Fibroblast of peridontal ligament (primary cell): ENCODE measurements around the gene ADAMTS7.
"Not testable (repeated sequence)": the region's sequence is repeated elsewhere in the genome, so short reads cannot be mapped to it uniquely, and the experiment has no call there.

ENCODE experiments used
- DNase-seq: peaks from one replicate; pipeline ENCODE4 v3.0.0-alpha.2; 2010; ENCODE audit errors: extremely low read depth

Gene ADAMTS7

DNA sequence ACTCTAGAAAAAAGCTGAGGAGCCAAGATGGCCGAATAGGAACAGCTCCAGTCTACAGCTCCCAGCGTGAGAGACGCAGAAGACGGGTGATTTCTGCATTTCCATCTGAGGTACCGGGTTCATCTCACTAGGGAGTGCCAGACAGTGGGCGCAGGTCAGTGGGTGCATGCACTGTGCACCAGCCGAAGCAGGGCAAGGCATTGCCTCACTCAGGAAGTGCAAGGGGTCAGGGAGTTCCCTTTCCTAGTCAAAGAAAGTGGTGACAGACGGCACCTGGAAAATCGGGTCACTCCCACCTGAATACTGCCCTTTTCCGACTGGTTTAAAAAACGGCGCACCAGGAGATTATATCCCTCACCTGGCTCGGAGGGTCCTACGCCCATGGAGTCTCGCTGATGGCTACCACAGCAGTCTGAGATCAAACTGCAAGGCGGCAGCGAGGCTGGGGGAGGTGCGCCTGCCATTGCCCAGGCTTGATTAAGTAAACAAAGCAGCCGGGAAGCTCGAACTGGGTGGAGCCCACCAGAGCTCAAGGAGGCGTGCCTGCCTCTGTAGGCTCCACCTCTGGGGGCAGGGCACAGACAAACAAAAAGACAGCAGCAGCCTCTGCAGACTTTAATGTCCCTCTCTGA lies 91.3 kb downstream of the ADAMTS7 start:
- not testable (repeated sequence) for DNase-seq

DNA sequence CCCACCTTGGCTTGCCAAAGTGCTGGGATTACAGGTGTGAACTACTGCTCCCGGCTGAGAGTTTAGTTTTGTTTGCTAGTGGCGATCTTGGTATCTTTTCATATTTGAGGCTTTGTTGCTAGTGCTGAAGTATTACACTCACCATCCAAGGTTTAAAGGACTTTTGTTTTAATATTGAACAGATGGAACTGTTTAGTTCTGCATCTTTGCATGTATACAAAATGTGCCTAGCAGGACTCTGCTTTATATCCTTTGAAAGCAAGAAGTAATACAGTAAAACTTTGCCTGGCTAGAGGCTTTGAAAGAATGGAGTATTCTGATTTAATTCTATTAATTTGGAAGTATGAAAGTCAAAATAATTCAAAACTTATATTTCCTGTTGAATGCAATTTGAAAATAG lies 92.4 kb downstream of the ADAMTS7 start:
- peak; percentile 30 for DNase-seq

DNA sequence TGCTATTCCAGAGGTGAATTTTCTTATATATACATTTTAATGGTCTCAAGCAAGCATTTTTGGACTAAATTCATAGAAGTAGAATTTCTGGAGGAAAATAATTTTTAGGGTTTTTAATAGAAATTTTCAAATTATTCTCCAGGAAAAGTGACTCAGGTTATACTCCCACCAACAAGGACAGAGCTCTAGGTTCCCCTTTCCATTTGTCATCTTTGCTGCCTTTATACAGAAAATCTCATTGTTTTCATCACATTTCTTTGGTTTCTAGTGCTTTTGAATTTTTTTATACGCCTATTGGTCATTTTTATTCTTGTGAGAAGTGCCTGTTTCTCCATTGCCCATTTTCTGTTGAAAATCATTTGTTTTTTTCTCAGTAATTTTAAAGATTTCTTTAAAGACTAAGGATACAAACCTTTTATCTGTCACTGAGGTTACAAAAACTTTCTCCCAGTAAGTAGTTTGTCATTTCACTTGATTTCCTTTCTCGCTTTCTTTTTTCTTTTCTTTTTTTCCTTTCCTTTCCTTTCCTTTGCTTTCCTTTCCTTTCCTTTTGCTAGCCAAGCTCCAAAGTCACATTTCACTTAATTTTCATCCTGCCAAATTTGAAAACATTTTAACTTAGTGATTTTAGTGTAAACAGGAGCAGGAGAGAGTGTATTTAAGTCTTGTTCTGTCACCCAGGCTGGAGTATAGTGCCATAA lies 93.2 kb downstream of the ADAMTS7 start:
- no peak for DNase-seq

DNA sequence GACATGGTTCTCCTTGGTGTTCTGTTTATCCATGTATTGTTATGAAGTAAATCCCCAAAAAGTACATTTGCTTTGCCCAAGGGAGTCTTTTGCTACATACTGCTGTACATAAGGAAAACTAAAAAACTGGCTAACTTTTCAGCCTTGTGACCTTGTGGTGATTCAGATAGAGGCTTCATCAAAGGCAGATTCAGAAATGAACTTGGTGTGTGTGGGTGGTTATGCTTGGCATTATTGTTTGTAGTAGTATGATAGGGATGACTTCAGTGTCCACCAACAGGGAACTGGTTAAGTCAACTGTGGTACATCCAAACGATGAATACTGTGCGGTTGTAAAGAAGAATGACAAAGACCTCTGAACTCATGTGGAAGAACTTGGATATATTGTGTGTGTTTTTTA lies 94.6 kb downstream of the ADAMTS7 start:
- peak; percentile 9 for DNase-seq

DNA sequence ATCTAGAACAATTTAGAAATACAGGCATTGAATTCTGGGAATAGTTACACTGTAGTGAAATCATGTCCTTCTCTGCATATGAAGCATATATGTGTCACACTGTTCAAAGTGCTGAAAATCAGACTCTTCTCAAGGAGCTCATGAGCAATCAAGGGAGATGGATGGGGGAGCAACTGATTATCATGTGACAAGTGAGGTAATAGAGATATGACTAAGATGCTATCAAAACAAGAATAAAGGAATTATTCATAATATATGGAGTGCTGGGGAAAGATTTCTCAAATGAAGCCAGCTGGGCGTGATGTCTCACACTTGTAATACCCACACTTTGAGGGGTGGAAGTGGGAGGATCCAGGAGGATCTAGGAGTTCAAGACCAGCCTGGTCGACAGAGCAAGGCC lies 95.3 kb downstream of the ADAMTS7 start:
- peak; percentile 61 for DNase-seq

DNA sequence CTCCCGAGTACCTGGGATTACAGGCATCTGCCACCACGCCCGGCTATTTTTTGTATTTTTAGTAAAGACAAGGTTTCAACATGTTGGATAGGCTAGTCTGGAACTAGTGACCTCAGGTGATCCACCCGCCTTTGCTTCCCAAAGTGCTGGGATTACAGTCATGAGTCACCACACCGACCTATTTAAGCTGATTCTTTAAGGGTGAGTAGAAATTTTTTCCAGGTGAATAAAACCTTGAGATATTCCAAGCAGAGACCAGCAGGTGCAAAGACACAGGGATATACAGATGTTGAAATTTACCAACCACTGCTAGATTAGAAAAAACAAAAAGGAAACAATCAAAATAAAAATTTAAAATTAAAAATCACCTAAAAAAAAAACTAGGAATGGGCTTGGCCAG lies 95.8 kb downstream of the ADAMTS7 start:
- DNase-seq, result no peak

DNA sequence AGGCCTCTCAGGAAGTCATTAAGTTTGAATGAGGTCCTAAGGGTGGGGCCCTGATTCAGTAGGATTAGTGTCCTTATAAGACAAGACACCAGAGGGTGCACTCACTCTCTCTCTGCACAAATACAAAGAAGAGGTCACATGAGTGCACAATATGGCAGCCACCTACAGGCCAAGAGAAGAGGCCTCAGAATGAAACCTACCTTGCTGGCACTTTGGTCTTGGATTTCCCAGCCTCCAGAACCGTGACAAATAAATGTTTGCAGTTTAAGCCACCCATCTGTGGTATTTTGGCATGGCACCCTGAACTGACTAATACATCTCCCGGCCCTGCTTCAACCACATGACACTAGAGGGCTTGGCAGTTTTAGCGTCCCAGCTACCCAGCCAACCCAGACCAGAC lies 96.4 kb downstream of the ADAMTS7 start:
- no peak for DNase-seq

DNA sequence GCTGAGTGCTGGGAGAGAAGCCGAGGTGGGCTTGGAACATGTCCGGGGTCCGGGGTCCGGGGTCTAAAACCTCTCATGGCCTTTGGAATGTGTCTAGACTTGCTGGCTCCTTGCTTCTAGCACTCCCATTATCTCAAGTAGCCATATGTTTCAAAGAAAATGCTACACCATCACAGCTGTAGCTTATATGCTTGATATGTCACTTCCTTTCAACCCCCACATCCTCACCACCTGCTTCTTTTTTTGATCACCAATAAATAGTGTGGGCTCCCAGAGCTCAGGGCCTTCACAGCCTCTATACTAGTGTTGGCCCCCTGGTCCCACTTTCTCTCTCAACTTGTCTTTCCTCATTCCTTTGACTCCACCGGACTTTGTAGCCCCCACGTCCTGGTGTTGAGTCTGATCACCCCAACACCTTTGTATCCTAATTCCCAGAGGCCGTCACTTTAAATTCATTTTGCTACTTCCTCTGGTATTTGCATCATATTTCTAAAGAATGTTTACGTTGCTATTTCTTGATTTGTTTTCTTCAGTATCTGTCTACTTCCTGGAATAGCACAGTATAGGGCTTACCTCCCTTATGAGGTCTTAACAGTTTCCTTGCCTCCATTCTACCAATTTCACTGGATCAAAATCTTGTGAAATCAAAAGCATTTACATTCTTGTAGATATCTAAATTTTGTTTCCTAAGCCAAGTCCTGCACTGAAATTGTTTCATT lies 98.3 kb downstream of the ADAMTS7 start:
- no peak for DNase-seq

DNA sequence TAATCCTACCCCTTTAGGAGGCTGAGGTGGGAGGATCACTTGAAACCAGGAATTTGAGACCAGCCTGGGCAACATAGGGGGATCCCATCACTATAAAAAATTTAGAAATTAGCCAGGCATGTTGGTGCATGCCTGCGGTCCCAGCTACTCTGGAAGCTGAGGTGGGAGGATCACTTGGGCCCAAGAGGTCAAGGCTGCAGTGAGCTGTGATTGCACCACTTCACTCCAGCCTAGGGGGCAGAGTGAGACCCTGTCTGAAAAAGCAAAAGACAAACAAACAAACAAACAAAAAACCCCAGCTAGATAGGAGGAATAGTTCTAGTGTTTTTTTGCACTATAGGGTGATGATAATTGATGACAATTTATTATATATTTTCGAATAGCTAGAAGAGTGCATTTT lies 99.6 kb downstream of the ADAMTS7 start:
- no peak for DNase-seq

DNA sequence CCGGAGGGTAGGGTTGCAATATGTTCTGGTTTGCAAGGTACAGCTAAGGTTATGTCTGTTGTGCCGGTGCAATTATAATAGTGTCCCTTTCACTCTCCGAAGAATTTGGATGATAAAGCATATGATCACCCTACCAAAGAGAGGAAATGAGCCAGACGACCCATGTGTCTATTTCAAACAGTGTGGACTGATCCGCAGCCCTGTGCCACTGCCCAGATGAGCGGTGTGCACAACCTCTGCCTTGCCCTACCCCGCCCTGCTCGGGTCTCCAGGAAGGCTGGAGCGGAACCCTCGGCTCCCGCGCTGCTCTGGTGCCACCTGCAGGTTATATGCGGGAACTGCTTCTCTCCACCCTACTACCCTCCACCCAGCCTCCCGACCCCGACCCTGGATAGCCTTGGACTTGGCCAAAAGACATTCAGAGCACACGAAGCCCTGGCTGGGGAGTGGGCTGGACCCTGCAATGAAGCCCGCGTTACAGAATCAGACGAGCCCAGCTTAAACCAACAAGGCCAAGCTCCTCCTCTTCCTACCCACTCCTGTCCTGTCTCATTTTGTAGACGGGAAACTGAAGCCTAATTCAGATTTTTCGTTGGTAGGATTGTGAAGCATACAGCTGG lies 101.9 kb downstream of the ADAMTS7 start:
- DNase-seq, result peak; percentile 25
